Endothelial cell (in vitro differentiated cells): ENCODE data around the gene CCDC121. TPM values are rescaled to one million over a fixed set of nuclear protein-coding genes. Genes with fewer than 3 reads are reported as not detected.
"Not testable (repeated sequence)": the region's sequence is repeated elsewhere in the genome, so short reads cannot be mapped to it uniquely, and the experiment has no call there.

Experiments used
- DNase-seq: peaks from one replicate; pipeline ENCODE4 v3.0.0; 2021; ENCODE audit warnings: low spot score
- H3K27ac Mint-ChIP-seq: one replicate; pipeline ENCODE4 v1.8.0; 2021; ENCODE audit warnings: mixed read lengths, inconsistent platforms; ENCODE audit not compliant: unreplicated experiment
- H3K27me3 Mint-ChIP-seq: one replicate; pipeline ENCODE4 v1.8.0; 2021; ENCODE audit warnings: mild to moderate bottlenecking, moderate library complexity, mixed read lengths, inconsistent platforms; ENCODE audit not compliant: unreplicated experiment
- H3K36me3 Mint-ChIP-seq: one replicate; pipeline ENCODE4 v1.8.0; 2021; ENCODE audit warnings: mild to moderate bottlenecking, low read depth, mixed read lengths, inconsistent platforms; ENCODE audit not compliant: unreplicated experiment
- H3K4me1 Mint-ChIP-seq: one replicate; pipeline ENCODE4 v1.8.0; 2021; ENCODE audit warnings: mild to moderate bottlenecking, mixed read lengths, inconsistent platforms; ENCODE audit not compliant: unreplicated experiment
- H3K4me3 Mint-ChIP-seq: one replicate; pipeline ENCODE4 v1.8.0; 2021; ENCODE audit warnings: mild to moderate bottlenecking, mixed read lengths, inconsistent platforms; ENCODE audit not compliant: unreplicated experiment
- H3K9me3 Mint-ChIP-seq: one replicate; pipeline ENCODE4 v1.8.0; 2021; ENCODE audit warnings: mixed read lengths, inconsistent platforms; ENCODE audit not compliant: unreplicated experiment
- CTCF ChIP-seq: fragments of 200-600 bp; sonication (generic); IDR thresholded peaks from one replicate; pipeline ENCODE4 v1.5.0; 2021; ENCODE audit warnings: antibody characterized with exemption; ENCODE audit not compliant: unreplicated experiment
- total RNA-seq: library from RNA; stranded (reverse); fragmentation: NEBNext Ultra II Directional; extraction: Animal tissue kit (Norgen Biotek cat#: 25700); gene quantifications from one replicate; pipeline ENCODE4 v1.2.1, GENCODE V29; 2021; ENCODE audit not compliant: unreplicated experiment

CCDC121 gene
- total RNA-seq, 1 donor from 2014 or later, result 4.7 TPM

DNA sequence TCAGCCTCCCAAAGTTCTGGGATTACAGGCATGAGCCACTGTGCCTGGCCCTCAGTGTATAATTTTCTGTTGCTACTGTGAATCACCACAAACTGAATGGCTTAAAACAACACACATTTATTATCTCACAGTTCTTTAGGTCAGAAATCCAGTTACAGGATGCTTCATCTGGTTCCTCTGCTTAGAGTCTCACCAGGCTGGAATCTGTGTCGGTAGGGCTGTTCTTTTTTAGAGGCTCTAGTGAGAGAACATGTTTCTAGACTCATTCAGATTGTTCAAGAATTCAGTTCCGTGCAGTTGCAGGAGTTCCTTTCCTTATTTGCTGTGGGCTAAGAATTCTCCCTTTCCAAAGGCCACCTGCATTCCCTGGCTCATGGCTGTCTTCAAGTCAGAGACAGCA lies 22.2 kb downstream of the CCDC121 start:
- Mint-ChIP-seq H3K36me3 (peaks cover 24% of the 10 kb centered on the region), H3K27me3 (no peaks in the 10 kb centered on the region), H3K9me3 (no peaks in the 10 kb centered on the region), H3K27ac (no peak overlapping the region), H3K4me3 (no peak overlapping the region), H3K4me1 (no peaks in the 10 kb centered on the region)
- DNase-seq, result no peak
- TF ChIP-seq CTCF, result no peak

- peaks cover 6% of the 10 kb centered on the region for H3K27me3 Mint-ChIP-seq
- H3K4me3 Mint-ChIP-seq, result no peak overlapping the region
- TF ChIP-seq CTCF, result no peak
- no peak overlapping the region for H3K27ac Mint-ChIP-seq
- DNase-seq, result no peak
- peaks cover 6% of the 10 kb centered on the region for H3K9me3 Mint-ChIP-seq
- peaks cover 48% of the 10 kb centered on the region for H3K36me3 Mint-ChIP-seq
- peaks cover 16% of the 10 kb centered on the region for H3K4me1 Mint-ChIP-seq
Measured at GRCh38 chr2:27596627-27597026, 32.2 kb downstream of the CCDC121 start.

GRCh38 chr2:27595412-27595811 lies 33.4 kb downstream of the CCDC121 start:
- peaks cover 15% of the 10 kb centered on the region for H3K4me1 Mint-ChIP-seq
- H3K4me3 Mint-ChIP-seq, result peak overlapping the region; percentile 17
- H3K27me3 Mint-ChIP-seq, DNase-seq, H3K9me3 Mint-ChIP-seq, H3K27ac Mint-ChIP-seq: not testable (repeated sequence)
- peaks cover 50% of the 10 kb centered on the region for H3K36me3 Mint-ChIP-seq

DNA sequence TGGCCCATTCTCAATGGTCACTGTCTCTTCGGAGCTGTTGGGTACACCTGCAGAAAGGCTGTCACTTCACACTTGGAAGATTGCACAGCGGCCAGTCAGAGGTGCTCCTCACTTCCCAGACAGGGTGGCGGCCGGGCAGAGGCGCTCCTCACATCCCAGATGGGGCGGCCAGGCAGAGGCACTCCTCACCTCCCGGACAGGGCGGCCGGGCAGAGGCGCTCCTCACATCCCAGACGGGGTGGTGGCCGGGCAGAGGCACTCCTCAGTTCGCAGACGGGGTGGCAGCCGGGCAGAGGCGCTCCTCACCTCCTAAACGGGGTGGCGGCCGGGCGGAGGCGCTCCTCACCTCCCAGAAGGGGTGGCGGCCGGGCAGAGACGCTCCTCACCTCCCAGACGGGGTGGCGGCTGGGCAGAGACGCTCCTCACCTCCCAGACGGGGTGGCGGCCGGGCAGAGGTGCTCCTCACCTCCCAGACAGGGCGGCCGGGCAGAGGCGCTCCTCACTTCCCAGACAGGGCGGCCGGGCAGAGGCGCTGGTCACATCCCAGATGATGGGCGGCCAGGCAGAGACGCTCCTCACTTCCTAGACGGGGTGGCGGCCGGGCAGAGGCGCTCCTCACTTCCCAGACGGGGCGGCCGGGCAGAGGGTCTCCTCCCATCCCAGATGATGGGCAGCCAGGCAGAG lies 34.6 kb downstream of the CCDC121 start:
- H3K4me3 Mint-ChIP-seq, H3K9me3 Mint-ChIP-seq, H3K4me1 Mint-ChIP-seq, DNase-seq, H3K27me3 Mint-ChIP-seq, H3K27ac Mint-ChIP-seq: not testable (repeated sequence)
- H3K36me3 Mint-ChIP-seq, result peaks cover 38% of the 10 kb centered on the region

DNA sequence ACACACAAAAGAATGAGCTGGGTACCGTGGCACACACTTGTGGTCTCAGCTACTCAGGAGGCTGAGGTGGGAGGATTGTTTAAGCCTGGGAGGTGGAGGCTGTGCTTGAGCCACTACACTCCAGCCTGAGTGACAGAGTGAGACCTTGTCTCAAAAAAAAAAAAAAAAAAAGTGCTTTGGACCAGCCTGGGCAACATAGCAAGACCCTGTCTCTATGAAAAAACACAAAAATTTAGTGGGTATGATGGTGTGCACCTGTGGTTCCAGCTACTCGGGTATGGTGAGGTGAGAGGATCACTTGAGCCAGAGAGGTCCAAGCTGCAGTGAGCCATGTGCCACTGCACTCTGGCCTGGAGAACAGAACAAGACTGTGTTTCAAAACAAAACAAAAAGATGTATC lies 35.6 kb downstream of the CCDC121 start:
- Mint-ChIP-seq H3K4me1 (no peaks in the 10 kb centered on the region), H3K4me3 (peak overlapping the region; percentile 69), H3K27me3 (peaks cover 4% of the 10 kb centered on the region), H3K27ac (no peak overlapping the region), H3K36me3 (peaks cover 38% of the 10 kb centered on the region), H3K9me3 (peaks cover 6% of the 10 kb centered on the region)
- no peak for DNase-seq
- no peak for TF ChIP-seq CTCF

DNA sequence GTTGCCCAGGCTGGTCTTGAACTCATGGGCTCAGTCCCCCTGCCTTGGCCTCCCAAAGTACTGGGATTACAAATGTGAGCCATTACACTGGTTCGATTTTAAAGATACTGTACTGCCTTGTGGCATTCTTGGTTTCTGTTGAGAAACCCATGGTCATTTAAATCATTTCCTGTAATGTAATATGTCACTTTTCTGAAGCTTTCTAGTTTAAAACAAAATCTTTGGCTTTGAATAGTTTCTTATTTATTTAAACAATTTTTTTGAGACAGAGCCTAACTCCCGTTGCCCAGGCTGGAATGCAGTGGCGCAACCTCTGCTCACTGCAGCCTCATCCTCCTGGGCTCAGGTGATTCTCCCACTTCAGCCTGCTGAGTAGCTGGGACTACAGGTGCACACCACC lies 37.1 kb downstream of the CCDC121 start:
- no peak for DNase-seq
- TF ChIP-seq CTCF, result no peak
- peaks cover 4% of the 10 kb centered on the region for H3K27me3 Mint-ChIP-seq
- peaks cover 6% of the 10 kb centered on the region for H3K9me3 Mint-ChIP-seq
- H3K4me1 Mint-ChIP-seq, result no peaks in the 10 kb centered on the region
- peaks cover 36% of the 10 kb centered on the region for H3K36me3 Mint-ChIP-seq
- H3K27ac Mint-ChIP-seq, result no peak overlapping the region
- H3K4me3 Mint-ChIP-seq, result no peak overlapping the region
